ENCODE results near the gene ANKUB1.

Gene ANKUB1

GRCh38 chr3:149717391-149718056 is 74.8 kb downstream of the ANKUB1 start:
- Histone ChIP-seq H4K20me1 (no peaks in the 10 kb centered on the region), H3K9ac (no peak overlapping the region), H3K36me3 (no peaks in the 10 kb centered on the region), H3K4me1 (no peaks in the 10 kb centered on the region), H3K27ac (no peak overlapping the region), H3K27me3 (no peaks in the 10 kb centered on the region), H3K4me3 (no peak overlapping the region), H3K4me2 (no peak overlapping the region), H3K9me3 (peaks cover 7% of the 10 kb centered on the region; the same call in 1 of the 2 replicates)
- TF ChIP-seq Cebpa-rat (IDR thresholded peaks at IDR 0.05) = no peak

- no peaks in the 10 kb centered on the region for H4K20me1 ChIP-seq
- H3K4me3 ChIP-seq = no peak overlapping the region
- no peak overlapping the region for H3K9ac ChIP-seq
- H3K36me3 ChIP-seq = no peaks in the 10 kb centered on the region
- no peak overlapping the region for H3K4me2 ChIP-seq
- no peaks in the 10 kb centered on the region for H3K4me1 ChIP-seq
- no peaks in the 10 kb centered on the region for H3K27me3 ChIP-seq
- TF ChIP-seq Cebpa-rat (IDR thresholded peaks at IDR 0.05) = no peak
- peaks cover 7% of the 10 kb centered on the region; the same call in 1 of the 2 replicates for H3K9me3 ChIP-seq
- no peak overlapping the region for H3K27ac ChIP-seq
Measured at GRCh38 chr3:149716984-149717383, 75.4 kb downstream of the ANKUB1 start.

- H4K20me1 ChIP-seq = no peaks in the 10 kb centered on the region
- no peak for TF ChIP-seq Cebpa-rat (IDR thresholded peaks at IDR 0.05)
- no peak overlapping the region for H3K9ac ChIP-seq
- H3K27me3 ChIP-seq = no peaks in the 10 kb centered on the region
- H3K9me3 ChIP-seq = no peaks in the 10 kb centered on the region
- H3K4me1 ChIP-seq = no peaks in the 10 kb centered on the region
- H3K27ac ChIP-seq = no peak overlapping the region
- no peaks in the 10 kb centered on the region for H3K36me3 ChIP-seq
- H3K4me2 ChIP-seq = no peak overlapping the region
- H3K4me3 ChIP-seq = no peak overlapping the region
Measured at GRCh38 chr3:149715247-149715646, 77.1 kb downstream of the ANKUB1 start.

GRCh38 chr3:149713730-149714654 is 78.4 kb downstream of the ANKUB1 start:
- H3K27ac ChIP-seq = no peak overlapping the region
- no peak overlapping the region for H3K4me2 ChIP-seq
- no peak overlapping the region for H3K9ac ChIP-seq
- TF ChIP-seq Cebpa-rat (IDR thresholded peaks at IDR 0.05) = no peak
- no peaks in the 10 kb centered on the region for H3K36me3 ChIP-seq
- no peak overlapping the region for H3K4me3 ChIP-seq
- H3K27me3 ChIP-seq = no peaks in the 10 kb centered on the region
- H3K9me3 ChIP-seq = no peaks in the 10 kb centered on the region
- no peaks in the 10 kb centered on the region for H4K20me1 ChIP-seq
- no peaks in the 10 kb centered on the region for H3K4me1 ChIP-seq
